Prostate gland (tissue), 2 donors: Measurements from ENCODE around the gene SF1.

Experiments
- POLR2A ChIP-seq: fragments of 450-650 bp; IDR thresholded peaks from one replicate; pipeline ENCODE4 v1.6.1; 2016; ENCODE audit warnings: antibody characterized with exemption, mild to moderate bottlenecking
- TF ChIP-seq, protein P1 (sequence below), 4 experiments: fragments of 200-600 bp in 2 of 4; fragments of 450-650 bp in 2 of 4; sonication (generic) in 2 of 4; IDR thresholded peaks; 1 replicate in 3 of 4; 2 replicates in 1 of 4; pipeline ENCODE4 v1.5.1; 2016 to 2019; ENCODE audit warnings: antibody characterized with exemption in 4 of 4, mild to moderate bottlenecking in 2 of 4, moderate library complexity in 2 of 4

- no peak for TF ChIP-seq POLR2A
- TF ChIP-seq, protein P1, sequence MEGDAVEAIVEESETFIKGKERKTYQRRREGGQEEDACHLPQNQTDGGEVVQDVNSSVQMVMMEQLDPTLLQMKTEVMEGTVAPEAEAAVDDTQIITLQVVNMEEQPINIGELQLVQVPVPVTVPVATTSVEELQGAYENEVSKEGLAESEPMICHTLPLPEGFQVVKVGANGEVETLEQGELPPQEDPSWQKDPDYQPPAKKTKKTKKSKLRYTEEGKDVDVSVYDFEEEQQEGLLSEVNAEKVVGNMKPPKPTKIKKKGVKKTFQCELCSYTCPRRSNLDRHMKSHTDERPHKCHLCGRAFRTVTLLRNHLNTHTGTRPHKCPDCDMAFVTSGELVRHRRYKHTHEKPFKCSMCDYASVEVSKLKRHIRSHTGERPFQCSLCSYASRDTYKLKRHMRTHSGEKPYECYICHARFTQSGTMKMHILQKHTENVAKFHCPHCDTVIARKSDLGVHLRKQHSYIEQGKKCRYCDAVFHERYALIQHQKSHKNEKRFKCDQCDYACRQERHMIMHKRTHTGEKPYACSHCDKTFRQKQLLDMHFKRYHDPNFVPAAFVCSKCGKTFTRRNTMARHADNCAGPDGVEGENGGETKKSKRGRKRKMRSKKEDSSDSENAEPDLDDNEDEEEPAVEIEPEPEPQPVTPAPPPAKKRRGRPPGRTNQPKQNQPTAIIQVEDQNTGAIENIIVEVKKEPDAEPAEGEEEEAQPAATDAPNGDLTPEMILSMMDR (IDR thresholded peaks at IDR 0.05), result no peak
Observed at GRCh38 chr11:64719406-64719805, 58.9 kb downstream of the SF1 start.
